ENCODE data around the gene TBCCD1. TPM values are rescaled to one million over a fixed set of nuclear protein-coding genes. Genes with fewer than 3 reads are reported as not detected.
A peak's percentile ranks its signal among the peaks of the same experiment; 100 is the strongest.

TBCCD1 gene
- total RNA-seq (10 to 100 TPM in 5 of 7 donors, 1 to 10 TPM in 2; 8.8 to 12.4 (median 10.6) TPM), polyA plus RNA-seq (10 to 100 TPM in 1 of 2 donors, 1 to 10 TPM in 1; 6.9 to 11.1 TPM)
- long read RNA-seq, donor 1, transcript TBCCD1-201 (8 exons, 2,441 nt) = major isoform, 63 of 72 reads
- long read RNA-seq, donor 1, partial matches to known transcripts = 4 of 72 reads
- long read RNA-seq, donor 1, other reads (novel, unspliced or antisense) = 5 of 72 reads
- long read RNA-seq, donor 2, transcript TBCCD1-201 (8 exons, 2,441 nt) = major isoform, 17 of 241 reads
- long read RNA-seq, donor 2, partial matches to known transcripts = 224 of 241 reads
- long read RNA-seq, donor 2, other reads (novel, unspliced or antisense) = 0 of 241 reads
- long read RNA-seq, donor 3, transcript TBCCD1-201 (8 exons, 2,441 nt) = major isoform, 27 of 29 reads
- long read RNA-seq, donor 3, partial matches to known transcripts = 0 of 29 reads
- long read RNA-seq, donor 3, other reads (novel, unspliced or antisense) = 2 of 29 reads

GRCh38 chr3:186567072-186567921 lies at the start of gene TBCCD1:
Gene TBCCD1, minus strand, starts transcription at chr3:186567339. Its CDS starts 3,010 bp downstream, at chr3:186564329.
- peak within 1 kb of the TSS; percentile 79 for H3K4me3 ChIP-seq
- peaks cover 7% of the 10 kb centered on the region for H3K4me1 ChIP-seq (ENCODE audit: insufficient read depth)
- peak within 1 kb of the TSS; percentile 61 to 75 for H3K27ac ChIP-seq
- intact Hi-C loops (cut with DNase I) = no loop called here
- WGBS, 3 donors = 0 to 1% (median 1%) methylated on average over 48 to 66 of the region's 66 CpGs
- no peaks in the 10 kb centered on the region for H3K9me3 ChIP-seq
- no peak for TF ChIP-seq CTCF (IDR thresholded peaks at IDR 0.05)
- no peak for TF ChIP-seq EP300 (IDR thresholded peaks at IDR 0.05)
- peak; percentile 83 for TF ChIP-seq POLR2A (IDR thresholded peaks at IDR 0.05)
- peak; percentile 88 to 96 (median 93) for DNase-seq
- no peaks in the 10 kb centered on the region for H3K27me3 ChIP-seq
- no peaks in the 10 kb centered on the region for H3K36me3 ChIP-seq

GRCh38 chr3:186616299-186616617 lies 49.1 kb upstream of the TBCCD1 start:
- intact Hi-C loops (cut with DNase I) = loop anchor here in 3 of 4 donors (5.0 to 10.0 kb wide), 5 partner anchors 199 to 1099 kb away; no protein-coding TSS in a partner anchor

GRCh38 chr3:186614597-186615483 lies 47.7 kb upstream of the TBCCD1 start:
- 28 to 34% (median 34%) methylated on average over 16 of the region's 16 CpGs for WGBS, 3 donors
- Histone ChIP-seq H3K4me1 (ENCODE audit: insufficient read depth) (no peaks in the 10 kb centered on the region), H3K36me3 (no peaks in the 10 kb centered on the region), H3K27me3 (no peaks in the 10 kb centered on the region), H3K27ac (no peak overlapping the region), H3K4me3 (no peak overlapping the region), H3K9me3 (no peaks in the 10 kb centered on the region)
- intact Hi-C loops (cut with DNase I) = loop anchor here in 3 of 4 donors (5.0 to 10.0 kb wide), 5 partner anchors 200 to 1100 kb away; no protein-coding TSS in a partner anchor
- DNase-seq = peak; percentile 40 to 73 (median 65)
- TF ChIP-seq POLR2A (IDR thresholded peaks at IDR 0.05) (no peak), CTCF (IDR thresholded peaks at IDR 0.05) (peak; percentile 46 to 88 (median 72))

More at GRCh38 chr3:186616299-186616617, 49.1 kb upstream of the TBCCD1 start:
- TF ChIP-seq EP300 (IDR thresholded peaks at IDR 0.05) (no peak), CTCF (IDR thresholded peaks at IDR 0.05) (no peak), POLR2A (IDR thresholded peaks at IDR 0.05) (no peak)
- Histone ChIP-seq H3K27ac (no peak overlapping the region), H3K27me3 (no peaks in the 10 kb centered on the region), H3K4me1 (ENCODE audit: insufficient read depth) (no peaks in the 10 kb centered on the region), H3K36me3 (no peaks in the 10 kb centered on the region), H3K4me3 (no peak overlapping the region), H3K9me3 (no peaks in the 10 kb centered on the region)
- WGBS, 3 donors = 74 to 79% (median 78%) methylated on average over 8 of the region's 8 CpGs
- no peak for DNase-seq

GRCh38 chr3:186614266-186614596 lies 47.1 kb upstream of the TBCCD1 start:
- intact Hi-C loops (cut with DNase I) = loop anchor here in 3 of 4 donors (10.0 kb wide), 4 partner anchors 201 to 1101 kb away; no protein-coding TSS in a partner anchor
- no peak for DNase-seq
- WGBS, 3 donors = 57 to 66% (median 60%) methylated on average over 6 of the region's 6 CpGs

More at GRCh38 chr3:186614266-186614596, 47.1 kb upstream of the TBCCD1 start:
- Histone ChIP-seq H3K4me1 (ENCODE audit: insufficient read depth) (no peaks in the 10 kb centered on the region), H3K4me3 (no peak overlapping the region), H3K27me3 (no peaks in the 10 kb centered on the region), H3K9me3 (no peaks in the 10 kb centered on the region), H3K27ac (no peak overlapping the region), H3K36me3 (no peaks in the 10 kb centered on the region)
- no peak for TF ChIP-seq EP300 (IDR thresholded peaks at IDR 0.05)
- no peak for TF ChIP-seq POLR2A (IDR thresholded peaks at IDR 0.05)
- TF ChIP-seq CTCF (IDR thresholded peaks at IDR 0.05) = no peak

All from ovary (tissue), 10 donors.